Keratinocyte (primary cell): ENCODE results near the gene SDHAF2. TPM values are rescaled to one million over a fixed set of nuclear protein-coding genes. Genes with fewer than 3 reads are reported as not detected.

Experiments used
- DNase-seq: peaks from one replicate; pipeline ENCODE4 v3.0.0-alpha.2; 2011; ENCODE audit warnings: low read depth, missing footprints, low spot score
- FAIRE-seq: peaks from 2 replicates; lab custom pipeline; 2011; peaks lifted over from hg19 to GRCh38; lab: Jason Lieb, UNC
- H2AFZ ChIP-seq: 2 replicates; pipeline ENCODE4 v1.6.0; 2012; ENCODE audit warnings: low read length, control low read depth, inconsistent platforms; ENCODE audit not compliant: control insufficient read depth
- H3K27ac ChIP-seq: 2 replicates; pipeline ENCODE4 v1.5.1; 2011; ENCODE audit warnings: low read length; ENCODE audit not compliant: control insufficient read depth, insufficient read depth
- H3K27me3 ChIP-seq: 3 replicates; pipeline ENCODE4 v1.6.0; 2011; ENCODE audit warnings: low read length; ENCODE audit not compliant: control insufficient read depth, insufficient read depth; ENCODE audit errors: extremely low read depth
- H3K36me3 ChIP-seq, 2 experiments: 2 replicates in 1 of 2; 3 replicates in 1 of 2; pipeline ENCODE4 v1.5.1; 2011; ENCODE audit warnings: low read length in 2 of 2, mild to moderate bottlenecking in 1 of 2; ENCODE audit not compliant: control insufficient read depth in 2 of 2, insufficient read depth in 2 of 2; ENCODE audit errors: extremely low read depth in 1 of 2
- H3K4me1 ChIP-seq: 3 replicates; pipeline ENCODE4 v1.5.1; 2011; ENCODE audit warnings: low read length; ENCODE audit not compliant: control insufficient read depth, insufficient read depth; ENCODE audit errors: extremely low read depth
- H3K4me2 ChIP-seq: 3 replicates; pipeline ENCODE4 v1.6.0; 2011; ENCODE audit warnings: low read depth, low read length; ENCODE audit not compliant: control insufficient read depth, insufficient read depth; ENCODE audit errors: extremely low read depth
- H3K4me3 ChIP-seq, 3 experiments: fragments of 200-600 bp in 1 of 3; sonication (generic) in 1 of 3; 2 replicates in 2 of 3; 3 replicates in 1 of 3; pipeline ENCODE4 v1.5.1; 2011 to 2016; ENCODE audit warnings: low read length in 3 of 3, mild to moderate bottlenecking in 3 of 3, control low read depth in 2 of 3, inconsistent platforms in 1 of 3, low read depth in 1 of 3, mixed read lengths in 1 of 3, mixed run types in 1 of 3, moderate library complexity in 1 of 3; ENCODE audit not compliant: control insufficient read depth in 2 of 3, insufficient read depth in 2 of 3; ENCODE audit errors: extremely low read depth in 1 of 3
- H3K79me2 ChIP-seq: 2 replicates; pipeline ENCODE4 v1.6.0; 2012; ENCODE audit warnings: low read length; ENCODE audit not compliant: control insufficient read depth, insufficient read depth
- H3K9ac ChIP-seq: 3 replicates; pipeline ENCODE4 v1.6.0; 2011; ENCODE audit warnings: low read length; ENCODE audit not compliant: control insufficient read depth, insufficient read depth; ENCODE audit errors: extremely low read depth
- H3K9me1 ChIP-seq: 3 replicates; pipeline ENCODE4 v1.6.0; 2011; ENCODE audit warnings: low read length; ENCODE audit not compliant: control insufficient read depth, insufficient read depth; ENCODE audit errors: extremely low read depth
- H3K9me3 ChIP-seq: 2 replicates; pipeline ENCODE4 v1.5.1; 2012; ENCODE audit warnings: low read depth, low read length; ENCODE audit not compliant: control insufficient read depth
- H4K20me1 ChIP-seq: 3 replicates; pipeline ENCODE4 v1.6.0; 2011; ENCODE audit warnings: low read length; ENCODE audit not compliant: control insufficient read depth, insufficient read depth; ENCODE audit errors: extremely low read depth
- EZH2 ChIP-seq: IDR thresholded peaks from one replicate; pipeline ENCODE4 v1.6.1; 2012; ENCODE audit warnings: inconsistent platforms, mild to moderate bottlenecking, low read length, moderate library complexity
- dilution Hi-C: fragments of 300-500 bp; cut with MboI; formaldehyde crosslinking; loops from one replicate; pipeline ENCODE4 v1.7.0; 2020; ENCODE audit warnings: low sequenced_read_pairs; ENCODE audit not compliant: extremely low pct_ligation_motif_present
- polyA plus RNA-seq, 5 experiments: library from polyadenylated mRNA; depleted of rRNA in 3 of 5; stranded (reverse) in 3 of 5; stranded (forward) in 1 of 5; unstranded in 1 of 5; fragments of >200 nt; gene quantifications; 1 replicate in 1 of 5; 2 replicates in 3 of 5; 3 replicates in 1 of 5; pipeline versions ENCODE4 v1.2.1 to v1.2.3, GENCODE V29; 2011 to 2012; ENCODE audit warnings: missing spikeins in 2 of 5, low read depth in 1 of 5, low replicate concordance in 1 of 5
- TF ChIP-seq, protein P1 (sequence below), 3 experiments: IDR thresholded peaks in 1 of 3; conservative IDR thresholded peaks in 1 of 3; optimal IDR thresholded peaks in 1 of 3; 2 replicates in 2 of 3; 3 replicates in 1 of 3; pipeline versions ENCODE3 to v1.5.1; 2011; ENCODE audit warnings: low read length in 3 of 3, mild to moderate bottlenecking in 3 of 3, moderate library complexity in 2 of 3, control low read depth in 1 of 3, inconsistent platforms in 1 of 3; ENCODE audit not compliant: insufficient read depth in 2 of 3; ENCODE audit errors: extremely low read depth in 1 of 3

The SDHAF2 gene
- polyA plus RNA-seq, 1 donor (not counting 4 experiments of a cell fraction or from before 2014, with no cell fraction given) = 56.4 TPM

DNA sequence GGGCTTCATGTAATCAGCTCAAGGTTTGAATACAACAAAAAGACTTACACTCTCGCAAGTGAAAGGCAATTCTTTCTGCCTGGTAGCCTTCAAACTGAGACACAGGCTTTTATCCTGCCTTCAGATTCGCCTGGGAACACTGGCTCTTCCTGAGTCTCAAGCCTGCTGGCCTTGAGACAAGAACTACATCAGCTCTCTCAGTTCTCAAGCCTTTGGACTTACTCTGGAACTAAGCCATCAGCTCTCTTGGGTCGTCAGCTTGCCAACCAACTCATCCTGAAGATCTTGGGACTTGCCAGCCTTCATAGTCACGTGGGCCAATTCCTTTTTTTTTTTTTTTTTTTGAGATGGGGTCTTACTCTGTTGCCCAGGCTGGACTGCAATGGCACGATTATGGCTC, 42.9 kb downstream of the SDHAF2 start:
- H3K27me3 ChIP-seq = peaks cover 5% of the 10 kb centered on the region
- peaks cover 10% of the 10 kb centered on the region for H3K4me1 ChIP-seq
- no peak overlapping the region for H3K4me3 ChIP-seq
- H3K36me3 ChIP-seq = peaks cover 0 to 2% of the 10 kb centered on the region in 2 experiments
- FAIRE-seq (no peak), DNase-seq (no peak)
- H3K4me2 ChIP-seq = no peak overlapping the region
- no peak overlapping the region for H3K9ac ChIP-seq
- H3K79me2 ChIP-seq = no peaks in the 10 kb centered on the region
- no peaks in the 10 kb centered on the region for H3K9me3 ChIP-seq
- H3K9me1 ChIP-seq = no peaks in the 10 kb centered on the region
- H4K20me1 ChIP-seq = no peaks in the 10 kb centered on the region
- no peak for TF ChIP-seq EZH2
- TF ChIP-seq, protein P1, sequence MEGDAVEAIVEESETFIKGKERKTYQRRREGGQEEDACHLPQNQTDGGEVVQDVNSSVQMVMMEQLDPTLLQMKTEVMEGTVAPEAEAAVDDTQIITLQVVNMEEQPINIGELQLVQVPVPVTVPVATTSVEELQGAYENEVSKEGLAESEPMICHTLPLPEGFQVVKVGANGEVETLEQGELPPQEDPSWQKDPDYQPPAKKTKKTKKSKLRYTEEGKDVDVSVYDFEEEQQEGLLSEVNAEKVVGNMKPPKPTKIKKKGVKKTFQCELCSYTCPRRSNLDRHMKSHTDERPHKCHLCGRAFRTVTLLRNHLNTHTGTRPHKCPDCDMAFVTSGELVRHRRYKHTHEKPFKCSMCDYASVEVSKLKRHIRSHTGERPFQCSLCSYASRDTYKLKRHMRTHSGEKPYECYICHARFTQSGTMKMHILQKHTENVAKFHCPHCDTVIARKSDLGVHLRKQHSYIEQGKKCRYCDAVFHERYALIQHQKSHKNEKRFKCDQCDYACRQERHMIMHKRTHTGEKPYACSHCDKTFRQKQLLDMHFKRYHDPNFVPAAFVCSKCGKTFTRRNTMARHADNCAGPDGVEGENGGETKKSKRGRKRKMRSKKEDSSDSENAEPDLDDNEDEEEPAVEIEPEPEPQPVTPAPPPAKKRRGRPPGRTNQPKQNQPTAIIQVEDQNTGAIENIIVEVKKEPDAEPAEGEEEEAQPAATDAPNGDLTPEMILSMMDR (optimal IDR thresholded peaks at IDR 0.05 in 1 of 3, IDR thresholded peaks at IDR 0.05 in 1 of 3, conservative IDR thresholded peaks at IDR 0.05 in 1 of 3; ENCODE audit: extremely low read depth in 1 of 3, insufficient read depth in 2 of 3, low read length in 3 of 3) = no peak
- H2AFZ ChIP-seq = no peak overlapping the region
- H3K27ac ChIP-seq = no peak overlapping the region
- dilution Hi-C loops = no loop called here

- no peaks in the 10 kb centered on the region for H3K79me2 ChIP-seq
- H2AFZ ChIP-seq = no peak overlapping the region
- peaks cover 10% of the 10 kb centered on the region for H3K4me1 ChIP-seq
- no peaks in the 10 kb centered on the region for H3K9me1 ChIP-seq
- no peak overlapping the region for H3K27ac ChIP-seq
- peak; percentile 55 for FAIRE-seq
- H3K9me3 ChIP-seq = no peaks in the 10 kb centered on the region
- no peak overlapping the region for H3K9ac ChIP-seq
- H4K20me1 ChIP-seq = no peaks in the 10 kb centered on the region
- TF ChIP-seq, protein P1 (optimal IDR thresholded peaks at IDR 0.05 in 1 of 3, IDR thresholded peaks at IDR 0.05 in 1 of 3, conservative IDR thresholded peaks at IDR 0.05 in 1 of 3; ENCODE audit: extremely low read depth in 1 of 3, insufficient read depth in 2 of 3, low read length in 3 of 3) = no peak
- TF ChIP-seq EZH2 = no peak
- H3K36me3 ChIP-seq = peaks cover 0 to 2% of the 10 kb centered on the region in 2 experiments
- dilution Hi-C loops = no loop called here
- H3K4me2 ChIP-seq = no peak overlapping the region
- H3K4me3 ChIP-seq = no peak overlapping the region
- peaks cover 5% of the 10 kb centered on the region for H3K27me3 ChIP-seq
- peak; percentile 26 for DNase-seq
These were observed 43.6 kb downstream of the SDHAF2 start for GRCh38 chr11:61473370-61474012.
